G401.6 (cell line): Measurements from ENCODE around the gene RCAN2.

Experiments used
- FAIRE-seq: peaks from 2 replicates; lab custom pipeline; 2012; peaks lifted over from hg19 to GRCh38; lab: Jason Lieb, UNC

RCAN2 gene

GRCh38 chr6:46210294-46210693 is 281.0 kb downstream of the RCAN2 start:
- FAIRE-seq: no peak

GRCh38 chr6:46208303-46208702 is 282.9 kb downstream of the RCAN2 start:
- no peak for FAIRE-seq

- no peak for FAIRE-seq
Observed at GRCh38 chr6:46207174-46207573, 284.1 kb downstream of the RCAN2 start.

GRCh38 chr6:46204880-46205650 is 286.2 kb downstream of the RCAN2 start:
- FAIRE-seq: no peak

- no peak for FAIRE-seq
Observed at GRCh38 chr6:46203391-46204177, 287.7 kb downstream of the RCAN2 start.

GRCh38 chr6:46201702-46202101 is 289.5 kb downstream of the RCAN2 start:
- no peak for FAIRE-seq

- FAIRE-seq: no peak
Observed at GRCh38 chr6:46199387-46199786, 291.9 kb downstream of the RCAN2 start.

GRCh38 chr6:46191961-46192360 is 299.3 kb downstream of the RCAN2 start:
- no peak for FAIRE-seq

GRCh38 chr6:46190889-46191288 is 300.4 kb downstream of the RCAN2 start:
- no peak for FAIRE-seq

GRCh38 chr6:46189726-46190125 is 301.5 kb downstream of the RCAN2 start:
- no peak for FAIRE-seq

GRCh38 chr6:46186583-46186982 is 304.7 kb downstream of the RCAN2 start:
- no peak for FAIRE-seq

- no peak for FAIRE-seq
Observed at GRCh38 chr6:46184114-46184513, 307.1 kb downstream of the RCAN2 start.

- no peak for FAIRE-seq
Observed at GRCh38 chr6:46175976-46176375, 315.3 kb downstream of the RCAN2 start.

- no peak for FAIRE-seq
Observed at GRCh38 chr6:46175446-46175845, 315.8 kb downstream of the RCAN2 start.

GRCh38 chr6:46174904-46175303 is 316.3 kb downstream of the RCAN2 start:
- FAIRE-seq: no peak

- no peak for FAIRE-seq
Observed at GRCh38 chr6:46172176-46172575, 319.1 kb downstream of the RCAN2 start.
